Lower leg skin (tissue), 3 donors: Measurements from ENCODE around the gene LRFN2.

Source experiments
- POLR2A ChIP-seq, 2 donors: fragments of 450-650 bp; IDR thresholded peaks; one replicate each; pipeline ENCODE4 v1.6.1; 2016 to 2017; ENCODE audit warnings: antibody characterized with exemption in 2 of 2, mild to moderate bottlenecking in 1 of 2, moderate library complexity in 1 of 2
- TF ChIP-seq, protein P1 (sequence below), 3 donors: fragments of 450-650 bp; IDR thresholded peaks; one replicate each; pipeline ENCODE4 v1.5.1; 2016; ENCODE audit warnings: antibody characterized with exemption in 3 of 3, mild to moderate bottlenecking in 3 of 3, moderate library complexity in 2 of 3

DNA sequence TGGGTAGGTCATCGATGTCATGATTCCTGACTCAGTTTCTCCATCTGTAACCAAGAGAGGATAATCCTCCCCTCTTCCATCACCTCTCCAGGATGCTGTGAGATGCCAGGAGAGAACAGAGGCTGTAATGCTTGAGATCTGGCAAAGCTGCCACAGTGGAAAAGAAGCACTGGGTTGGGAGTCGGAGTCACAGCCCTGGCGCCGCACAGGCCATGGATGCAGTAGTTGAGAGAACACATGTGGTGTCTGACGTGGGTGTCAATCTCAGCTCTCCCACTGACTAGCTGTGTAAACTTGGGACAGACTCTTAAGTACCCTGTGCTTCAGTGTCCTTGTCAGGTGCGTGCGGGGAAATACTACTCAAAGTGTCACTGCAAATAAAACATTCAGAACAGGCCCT lies 47.3 kb downstream of the LRFN2 start:
- TF ChIP-seq POLR2A (IDR thresholded peaks at IDR 0.05): no peak
- TF ChIP-seq, protein P1, sequence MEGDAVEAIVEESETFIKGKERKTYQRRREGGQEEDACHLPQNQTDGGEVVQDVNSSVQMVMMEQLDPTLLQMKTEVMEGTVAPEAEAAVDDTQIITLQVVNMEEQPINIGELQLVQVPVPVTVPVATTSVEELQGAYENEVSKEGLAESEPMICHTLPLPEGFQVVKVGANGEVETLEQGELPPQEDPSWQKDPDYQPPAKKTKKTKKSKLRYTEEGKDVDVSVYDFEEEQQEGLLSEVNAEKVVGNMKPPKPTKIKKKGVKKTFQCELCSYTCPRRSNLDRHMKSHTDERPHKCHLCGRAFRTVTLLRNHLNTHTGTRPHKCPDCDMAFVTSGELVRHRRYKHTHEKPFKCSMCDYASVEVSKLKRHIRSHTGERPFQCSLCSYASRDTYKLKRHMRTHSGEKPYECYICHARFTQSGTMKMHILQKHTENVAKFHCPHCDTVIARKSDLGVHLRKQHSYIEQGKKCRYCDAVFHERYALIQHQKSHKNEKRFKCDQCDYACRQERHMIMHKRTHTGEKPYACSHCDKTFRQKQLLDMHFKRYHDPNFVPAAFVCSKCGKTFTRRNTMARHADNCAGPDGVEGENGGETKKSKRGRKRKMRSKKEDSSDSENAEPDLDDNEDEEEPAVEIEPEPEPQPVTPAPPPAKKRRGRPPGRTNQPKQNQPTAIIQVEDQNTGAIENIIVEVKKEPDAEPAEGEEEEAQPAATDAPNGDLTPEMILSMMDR (IDR thresholded peaks at IDR 0.05): no peak
